Parathyroid adenoma (tissue), 2 donors: ENCODE results near the gene KRT75.

Experiments used
- H2AFZ ChIP-seq: fragments of 300-600 bp; sonication (generic); one replicate; pipeline ENCODE4 v1.7.0; 2017; ENCODE audit warnings: antibody characterized with exemption, mild to moderate bottlenecking
- H3K27ac ChIP-seq: fragments of 300-600 bp; sonication (generic); one replicate; pipeline ENCODE4 v1.7.0; 2017
- H3K27me3 ChIP-seq: fragments of 300-600 bp; sonication (generic); one replicate; pipeline ENCODE4 v1.7.0; 2017; ENCODE audit warnings: low read length; ENCODE audit not compliant: control insufficient read depth, insufficient read depth
- H3K36me3 ChIP-seq: fragments of 300-600 bp; sonication (generic); one replicate; pipeline ENCODE4 v1.7.0; 2017; ENCODE audit warnings: low read length; ENCODE audit not compliant: control insufficient read depth, insufficient read depth
- H3K4me1 ChIP-seq: fragments of 300-600 bp; sonication (generic); one replicate; pipeline ENCODE4 v1.7.0; 2017; ENCODE audit warnings: control low read depth
- H3K4me2 ChIP-seq: fragments of 300-600 bp; sonication (generic); one replicate; pipeline ENCODE4 v1.7.0; 2017; ENCODE audit warnings: low read length
- H3K4me3 ChIP-seq: fragments of 300-600 bp; sonication (generic); one replicate; pipeline ENCODE4 v1.7.0; 2017; ENCODE audit warnings: low read depth, low read length
- H3K79me2 ChIP-seq: fragments of 300-600 bp; sonication (generic); one replicate; pipeline ENCODE4 v1.7.0; 2017; ENCODE audit warnings: control low read depth
- H3K9ac ChIP-seq: fragments of 300-600 bp; sonication (generic); one replicate; pipeline ENCODE4 v1.7.0; 2017; ENCODE audit warnings: mild to moderate bottlenecking
- H3K9me3 ChIP-seq: fragments of 300-600 bp; sonication (generic); one replicate; pipeline ENCODE4 v1.7.0; 2017; ENCODE audit warnings: low read length; ENCODE audit not compliant: control insufficient read depth
- CTCF ChIP-seq: fragments of 300-600 bp; sonication (generic); IDR thresholded peaks from one replicate; pipeline ENCODE4 v1.7.0; 2017; ENCODE audit warnings: antibody characterized with exemption, mild to moderate bottlenecking
- donor health status: primary hyperparathyroidism.

KRT75 gene

GRCh38 chr12:52469853-52470252 is 35.7 kb upstream of the KRT75 start:
- TF ChIP-seq CTCF, result no peak
- Histone ChIP-seq H2AFZ (no peak overlapping the region), H3K9ac (no peak overlapping the region), H3K27ac (no peak overlapping the region), H3K9me3 (no peaks in the 10 kb centered on the region), H3K4me1 (no peaks in the 10 kb centered on the region), H3K79me2 (no peaks in the 10 kb centered on the region), H3K27me3 (no peaks in the 10 kb centered on the region), H3K36me3 (no peaks in the 10 kb centered on the region), H3K4me3 (no peak overlapping the region), H3K4me2 (no peak overlapping the region)

GRCh38 chr12:52464897-52465296 is 30.7 kb upstream of the KRT75 start:
- Histone ChIP-seq H3K4me2 (no peak overlapping the region), H3K9me3 (no peaks in the 10 kb centered on the region), H2AFZ (no peak overlapping the region), H3K27me3 (no peaks in the 10 kb centered on the region), H3K36me3 (no peaks in the 10 kb centered on the region), H3K27ac (no peak overlapping the region), H3K79me2 (no peaks in the 10 kb centered on the region), H3K9ac (no peak overlapping the region), H3K4me1 (no peaks in the 10 kb centered on the region), H3K4me3 (no peak overlapping the region)
- no peak for TF ChIP-seq CTCF

GRCh38 chr12:52461693-52462092 is 27.5 kb upstream of the KRT75 start:
- Histone ChIP-seq H3K9me3 (no peaks in the 10 kb centered on the region), H3K27ac (no peak overlapping the region), H3K4me3 (no peak overlapping the region), H3K9ac (no peak overlapping the region), H3K4me1 (no peaks in the 10 kb centered on the region), H3K4me2 (no peak overlapping the region), H3K79me2 (no peaks in the 10 kb centered on the region), H2AFZ (no peak overlapping the region), H3K36me3 (no peaks in the 10 kb centered on the region), H3K27me3 (no peaks in the 10 kb centered on the region)
- no peak for TF ChIP-seq CTCF

- no peak overlapping the region for H3K4me3 ChIP-seq
- H3K27me3 ChIP-seq, result no peaks in the 10 kb centered on the region
- H2AFZ ChIP-seq, result no peak overlapping the region
- no peaks in the 10 kb centered on the region for H3K4me1 ChIP-seq
- no peaks in the 10 kb centered on the region for H3K79me2 ChIP-seq
- no peaks in the 10 kb centered on the region for H3K9me3 ChIP-seq
- TF ChIP-seq CTCF, result no peak
- no peaks in the 10 kb centered on the region for H3K36me3 ChIP-seq
- no peak overlapping the region for H3K9ac ChIP-seq
- H3K27ac ChIP-seq, result no peak overlapping the region
- no peak overlapping the region for H3K4me2 ChIP-seq
Measured at GRCh38 chr12:52458861-52459260, 24.7 kb upstream of the KRT75 start.

GRCh38 chr12:52455821-52456220 is 21.6 kb upstream of the KRT75 start:
- no peak for TF ChIP-seq CTCF
- no peak overlapping the region for H3K4me3 ChIP-seq
- no peak overlapping the region for H3K9ac ChIP-seq
- H2AFZ ChIP-seq, result no peak overlapping the region
- H3K9me3 ChIP-seq, result no peaks in the 10 kb centered on the region
- H3K4me2 ChIP-seq, result no peak overlapping the region
- H3K27ac ChIP-seq, result no peak overlapping the region
- no peaks in the 10 kb centered on the region for H3K79me2 ChIP-seq
- no peaks in the 10 kb centered on the region for H3K27me3 ChIP-seq
- H3K4me1 ChIP-seq, result no peaks in the 10 kb centered on the region
- no peaks in the 10 kb centered on the region for H3K36me3 ChIP-seq
